Mesothelial cell of epicardium (in vitro differentiated cells): Measurements from ENCODE around the gene DNAJB14. TPM values are rescaled to one million over a fixed set of nuclear protein-coding genes. Genes with fewer than 3 reads are reported as not detected.

Source experiments
- DNase-seq, 2 experiments: peaks; one replicate each; pipeline ENCODE4 v3.0.0; 2021; ENCODE audit warnings: low spot score in 2 of 2; ENCODE audit not compliant: unreplicated experiment in 2 of 2
- H3K27ac Mint-ChIP-seq: 2 replicates; pipeline ENCODE4 v1.8.0; 2021; ENCODE audit warnings: mixed read lengths
- H3K27me3 Mint-ChIP-seq: 2 replicates; pipeline ENCODE4 v1.8.0; 2021; ENCODE audit warnings: low read depth, mixed read lengths
- H3K36me3 Mint-ChIP-seq: 2 replicates; pipeline ENCODE4 v1.8.0; 2021; ENCODE audit warnings: mixed read lengths
- H3K4me1 Mint-ChIP-seq: 2 replicates; pipeline ENCODE4 v1.8.0; 2021; ENCODE audit warnings: mixed read lengths
- H3K4me3 Mint-ChIP-seq: 2 replicates; pipeline ENCODE4 v1.8.0; 2021; ENCODE audit warnings: mild to moderate bottlenecking, moderate library complexity, mixed read lengths
- H3K9me3 Mint-ChIP-seq: 2 replicates; pipeline ENCODE4 v1.8.0; 2021; ENCODE audit warnings: mixed read lengths
- total RNA-seq: library from RNA; stranded (reverse); gene quantifications from 3 replicates; pipeline ENCODE4 v1.2.1, GENCODE V29; 2021
- TF ChIP-seq, protein P1 (sequence below): fragments of 200-600 bp; sonication (generic); IDR thresholded peaks from one replicate; pipeline ENCODE4 v1.5.0; 2021; ENCODE audit warnings: antibody characterized with exemption; ENCODE audit not compliant: unreplicated experiment

The DNAJB14 gene
- total RNA-seq, 1 donor from 2014 or later = 55.9 TPM

GRCh38 chr4:99979872-99980271 is 33.5 kb upstream of the DNAJB14 start:
- H3K27me3 Mint-ChIP-seq = peaks cover 2% of the 10 kb centered on the region
- no peak for DNase-seq
- no peaks in the 10 kb centered on the region for H3K36me3 Mint-ChIP-seq
- H3K4me3 Mint-ChIP-seq = no peak overlapping the region
- H3K9me3 Mint-ChIP-seq = peaks cover 14% of the 10 kb centered on the region
- no peak overlapping the region for H3K27ac Mint-ChIP-seq
- no peaks in the 10 kb centered on the region for H3K4me1 Mint-ChIP-seq
- TF ChIP-seq, protein P1, sequence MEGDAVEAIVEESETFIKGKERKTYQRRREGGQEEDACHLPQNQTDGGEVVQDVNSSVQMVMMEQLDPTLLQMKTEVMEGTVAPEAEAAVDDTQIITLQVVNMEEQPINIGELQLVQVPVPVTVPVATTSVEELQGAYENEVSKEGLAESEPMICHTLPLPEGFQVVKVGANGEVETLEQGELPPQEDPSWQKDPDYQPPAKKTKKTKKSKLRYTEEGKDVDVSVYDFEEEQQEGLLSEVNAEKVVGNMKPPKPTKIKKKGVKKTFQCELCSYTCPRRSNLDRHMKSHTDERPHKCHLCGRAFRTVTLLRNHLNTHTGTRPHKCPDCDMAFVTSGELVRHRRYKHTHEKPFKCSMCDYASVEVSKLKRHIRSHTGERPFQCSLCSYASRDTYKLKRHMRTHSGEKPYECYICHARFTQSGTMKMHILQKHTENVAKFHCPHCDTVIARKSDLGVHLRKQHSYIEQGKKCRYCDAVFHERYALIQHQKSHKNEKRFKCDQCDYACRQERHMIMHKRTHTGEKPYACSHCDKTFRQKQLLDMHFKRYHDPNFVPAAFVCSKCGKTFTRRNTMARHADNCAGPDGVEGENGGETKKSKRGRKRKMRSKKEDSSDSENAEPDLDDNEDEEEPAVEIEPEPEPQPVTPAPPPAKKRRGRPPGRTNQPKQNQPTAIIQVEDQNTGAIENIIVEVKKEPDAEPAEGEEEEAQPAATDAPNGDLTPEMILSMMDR = no peak

DNA sequence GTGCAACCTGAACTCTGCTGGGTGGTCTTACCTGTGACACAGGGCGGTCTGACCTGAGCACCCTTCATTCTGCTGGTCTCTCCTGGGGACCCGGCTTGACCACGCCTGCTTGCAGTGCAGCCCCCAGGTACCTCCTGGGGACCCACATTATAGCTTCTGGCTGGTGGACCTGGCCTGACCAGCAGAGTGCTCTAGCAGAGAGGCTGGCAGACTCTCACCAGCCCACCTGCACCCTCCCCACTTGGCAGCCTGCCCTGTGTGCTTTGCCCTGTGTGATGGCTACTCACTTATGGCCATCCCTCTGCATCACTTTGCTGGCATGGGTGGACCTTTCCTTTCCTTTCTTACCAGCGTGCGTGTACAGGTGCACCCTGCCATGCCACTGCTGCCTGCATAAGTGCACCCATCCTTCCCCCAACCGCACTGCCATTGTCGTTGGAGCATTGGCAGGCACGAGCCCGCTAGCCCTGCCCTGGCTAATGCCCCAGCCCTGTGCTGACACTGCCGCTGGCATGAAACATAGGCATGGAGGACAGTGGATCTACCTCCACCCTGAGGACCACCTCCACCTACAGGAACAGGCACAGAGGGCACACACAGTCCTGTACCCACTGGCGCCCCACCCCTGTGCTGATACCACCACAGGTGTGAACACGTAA is 25.2 kb upstream of the DNAJB14 start:
- TF ChIP-seq, protein P1 = no peak
- Mint-ChIP-seq H3K4me1 (peaks cover 11% of the 10 kb centered on the region), H3K27me3 (peaks cover 4% of the 10 kb centered on the region), H3K36me3 (no peaks in the 10 kb centered on the region), H3K9me3 (peaks cover 20% of the 10 kb centered on the region), H3K4me3 (no peak overlapping the region), H3K27ac (no peak overlapping the region)
- no peak for DNase-seq

DNA sequence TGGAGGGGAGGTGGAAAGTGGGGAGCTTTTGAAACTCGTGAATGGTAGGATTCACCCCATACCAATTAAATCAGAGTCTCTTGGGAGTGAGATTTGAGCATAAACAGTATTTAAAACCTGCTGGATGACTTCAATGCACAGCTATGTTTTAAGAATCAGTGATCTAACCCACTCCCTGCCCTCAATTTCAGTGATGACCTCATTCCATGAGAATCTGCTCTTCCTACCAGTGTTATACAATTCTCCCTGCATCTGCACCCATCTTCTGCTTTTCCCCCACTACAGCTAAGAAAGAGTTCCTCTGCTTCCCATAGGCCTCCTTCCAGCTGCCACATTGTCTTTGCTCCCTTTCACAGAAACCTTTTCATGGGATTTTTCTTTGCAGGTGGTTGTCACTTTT is 21.9 kb upstream of the DNAJB14 start:
- H3K9me3 Mint-ChIP-seq = peaks cover 9% of the 10 kb centered on the region
- peak overlapping the region; percentile 83 for H3K27ac Mint-ChIP-seq
- H3K27me3 Mint-ChIP-seq = no peaks in the 10 kb centered on the region
- TF ChIP-seq, protein P1 = no peak
- peaks cover 11% of the 10 kb centered on the region for H3K4me1 Mint-ChIP-seq
- no peak overlapping the region for H3K4me3 Mint-ChIP-seq
- no peak for DNase-seq
- H3K36me3 Mint-ChIP-seq = no peaks in the 10 kb centered on the region

- no peaks in the 10 kb centered on the region for H3K27me3 Mint-ChIP-seq
- no peak for DNase-seq
- no peak overlapping the region for H3K4me3 Mint-ChIP-seq
- H3K36me3 Mint-ChIP-seq = no peaks in the 10 kb centered on the region
- H3K27ac Mint-ChIP-seq = no peak overlapping the region
- H3K4me1 Mint-ChIP-seq = peaks cover 11% of the 10 kb centered on the region
- TF ChIP-seq, protein P1 = no peak
- no peaks in the 10 kb centered on the region for H3K9me3 Mint-ChIP-seq
Observed at GRCh38 chr4:99966692-99967091, 20.3 kb upstream of the DNAJB14 start.

GRCh38 chr4:99965674-99966350 is 19.4 kb upstream of the DNAJB14 start:
- Mint-ChIP-seq H3K4me1 (peaks cover 11% of the 10 kb centered on the region), H3K9me3 (no peaks in the 10 kb centered on the region), H3K4me3 (no peak overlapping the region), H3K36me3 (no peaks in the 10 kb centered on the region), H3K27ac (no peak overlapping the region), H3K27me3 (no peaks in the 10 kb centered on the region)
- TF ChIP-seq, protein P1 = no peak
- no peak for DNase-seq
